AG04449 (cell line): ENCODE results near the gene IL10.

ENCODE experiments used
- CTCF ChIA-PET: fragments of 350-600 bp; formaldehyde crosslinking; extraction: SDS; loops from one replicate; lab custom pipeline; 2021; ENCODE audit warnings: antibody characterized with exemption; lab: Yijun Ruan, JAX
- POLR2A ChIA-PET: fragments of 400-600, 350-600 bp; formaldehyde crosslinking; extraction: SDS; loops from one replicate; lab custom pipeline; 2020; ENCODE audit warnings: antibody characterized with exemption, inconsistent platforms; lab: Yijun Ruan, JAX
- DNase-seq: peaks from one replicate; pipeline ENCODE4 v3.0.0-alpha.2; 2010; ENCODE audit warnings: low read depth, low spot score
- H3K4me3 ChIP-seq: 2 replicates; pipeline ENCODE4 v1.5.1; 2011; ENCODE audit warnings: low read depth, mild to moderate bottlenecking, control low read depth, low read length
- TF ChIP-seq, protein P1 (sequence below): IDR thresholded peaks from one replicate; pipeline ENCODE4 v1.5.1; 2011; ENCODE audit warnings: mild to moderate bottlenecking, moderate library complexity, low read length, control low read depth, inconsistent platforms; ENCODE audit not compliant: insufficient read depth; ENCODE audit errors: missing control alignments

IL10 gene

DNA sequence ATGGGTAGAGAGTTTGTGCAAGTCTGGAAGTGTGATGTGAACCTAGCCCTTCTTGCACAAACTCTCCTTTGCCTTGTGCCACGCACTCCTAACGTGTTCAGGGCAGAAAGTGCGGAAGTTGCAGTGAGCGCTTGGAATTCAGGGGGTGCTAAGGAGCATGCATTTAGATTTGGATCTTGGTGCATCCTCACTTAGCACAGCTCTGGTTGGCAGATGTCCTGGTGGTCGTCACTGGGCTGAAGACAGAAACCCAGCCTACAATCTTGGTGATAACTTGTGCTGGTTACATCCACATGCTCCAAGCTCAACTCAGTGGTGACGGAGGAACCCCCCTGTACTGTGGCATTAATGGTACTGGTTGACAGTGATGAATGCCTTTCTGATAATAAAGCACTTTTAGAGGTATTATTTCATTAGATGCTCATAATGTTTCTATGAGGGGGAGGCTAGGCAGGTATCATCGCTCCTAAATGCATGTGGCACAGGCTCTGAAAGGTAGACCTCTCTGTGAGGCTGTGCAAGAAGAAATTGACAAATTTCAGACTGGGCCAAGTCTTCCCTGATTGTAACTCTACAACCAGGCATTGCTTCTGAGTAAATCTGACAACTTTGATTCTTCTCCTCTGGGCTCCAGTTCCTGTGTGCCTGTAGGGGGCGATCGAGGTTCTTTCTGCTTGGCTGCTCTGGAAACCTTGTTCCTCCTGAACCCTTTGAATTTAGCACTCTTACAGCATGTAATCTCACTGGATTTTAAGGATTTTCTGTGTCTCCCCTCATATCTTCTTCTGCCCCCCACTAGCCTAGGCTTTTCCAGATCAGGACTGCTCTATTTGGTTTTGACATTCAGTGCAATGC, 47.0 kb downstream of the IL10 start:
- H3K4me3 ChIP-seq: no peak overlapping the region
- ChIA-PET CTCF (interaction anchor here (0.7 to 21.1 kb wide), 52 partner anchors 10 to 331 kb away, joined by 3 to 490 read pairs (median 8); partner anchors contain the start of genes DYRK3, FCMR, IL19 and IL20), POLR2A (no interaction called here)
- TF ChIP-seq, protein P1, sequence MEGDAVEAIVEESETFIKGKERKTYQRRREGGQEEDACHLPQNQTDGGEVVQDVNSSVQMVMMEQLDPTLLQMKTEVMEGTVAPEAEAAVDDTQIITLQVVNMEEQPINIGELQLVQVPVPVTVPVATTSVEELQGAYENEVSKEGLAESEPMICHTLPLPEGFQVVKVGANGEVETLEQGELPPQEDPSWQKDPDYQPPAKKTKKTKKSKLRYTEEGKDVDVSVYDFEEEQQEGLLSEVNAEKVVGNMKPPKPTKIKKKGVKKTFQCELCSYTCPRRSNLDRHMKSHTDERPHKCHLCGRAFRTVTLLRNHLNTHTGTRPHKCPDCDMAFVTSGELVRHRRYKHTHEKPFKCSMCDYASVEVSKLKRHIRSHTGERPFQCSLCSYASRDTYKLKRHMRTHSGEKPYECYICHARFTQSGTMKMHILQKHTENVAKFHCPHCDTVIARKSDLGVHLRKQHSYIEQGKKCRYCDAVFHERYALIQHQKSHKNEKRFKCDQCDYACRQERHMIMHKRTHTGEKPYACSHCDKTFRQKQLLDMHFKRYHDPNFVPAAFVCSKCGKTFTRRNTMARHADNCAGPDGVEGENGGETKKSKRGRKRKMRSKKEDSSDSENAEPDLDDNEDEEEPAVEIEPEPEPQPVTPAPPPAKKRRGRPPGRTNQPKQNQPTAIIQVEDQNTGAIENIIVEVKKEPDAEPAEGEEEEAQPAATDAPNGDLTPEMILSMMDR: peak; percentile 74
- DNase-seq: no peak

DNA sequence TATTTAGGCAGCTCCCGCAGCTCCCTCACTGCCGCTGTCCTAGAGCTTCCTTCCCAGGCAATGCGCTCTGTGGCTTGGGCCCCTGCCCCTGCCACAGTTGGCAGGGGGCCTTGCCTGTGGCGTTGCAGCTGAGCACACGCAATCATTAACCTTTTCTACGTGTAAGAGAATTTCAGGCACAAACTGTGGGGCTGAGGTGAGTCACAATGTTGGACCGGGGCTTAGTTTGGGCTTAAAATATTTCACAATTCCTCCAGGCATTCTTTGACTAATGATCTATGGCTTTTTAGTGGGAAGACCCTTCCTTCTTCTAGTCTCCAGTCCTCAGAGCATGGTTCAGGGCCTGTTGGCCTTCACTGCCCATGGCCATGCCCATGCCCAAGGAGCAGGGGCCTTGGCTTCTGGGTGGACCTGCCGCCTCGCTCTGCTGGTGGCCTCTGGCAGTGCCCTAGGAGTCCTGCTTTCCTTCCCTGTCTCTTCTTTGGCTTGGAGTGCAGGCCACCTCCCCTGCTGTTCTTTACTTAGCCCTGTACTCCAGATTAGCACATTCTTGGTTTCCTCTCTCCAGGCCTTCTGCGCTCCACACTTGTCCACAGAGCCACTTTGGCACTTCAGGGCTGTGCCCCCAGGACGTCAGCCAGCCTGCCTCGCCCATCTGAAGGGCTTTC, 48.4 kb downstream of the IL10 start:
- ChIA-PET CTCF (interaction anchor here (0.7 to 21.1 kb wide), 20 partner anchors 9 to 259 kb away, joined by 3 to 490 read pairs (median 20); partner anchors contain the start of genes DYRK3 and FCMR), POLR2A (interaction anchor here (0.6 kb wide), 1 partner anchor 30 kb away, joined by 3 read pairs; no protein-coding TSS in a partner anchor)
- DNase-seq: no peak
- no peak overlapping the region for H3K4me3 ChIP-seq
- TF ChIP-seq, protein P1: no peak

DNA sequence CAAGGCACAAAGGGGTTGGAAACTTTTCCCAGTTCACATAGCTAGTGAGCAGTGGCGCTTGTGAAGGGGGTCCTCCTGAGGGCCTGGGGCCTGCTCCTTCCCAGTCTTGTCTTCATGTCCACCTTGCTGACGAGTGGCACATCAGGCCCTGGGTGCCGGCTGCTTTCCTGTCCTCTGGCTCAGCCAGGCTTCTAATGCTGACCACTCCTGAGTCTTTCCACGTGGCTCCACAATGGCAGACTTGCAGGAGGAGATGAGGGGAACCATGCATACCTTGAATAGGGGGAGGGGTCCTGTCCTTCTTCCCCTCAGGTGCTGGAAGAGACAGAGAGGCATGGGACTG, 48.9 kb downstream of the IL10 start:
- H3K4me3 ChIP-seq: no peak overlapping the region
- DNase-seq: no peak
- TF ChIP-seq, protein P1: no peak
- ChIA-PET POLR2A (interaction anchor here (0.6 kb wide), 1 partner anchor 29 kb away, joined by 3 read pairs; no protein-coding TSS in a partner anchor), CTCF (interaction anchor here (0.7 to 21.1 kb wide), 8 partner anchors 8 to 194 kb away, joined by 3 to 490 read pairs (median 44); partner anchors contain the start of gene FCMR)

DNA sequence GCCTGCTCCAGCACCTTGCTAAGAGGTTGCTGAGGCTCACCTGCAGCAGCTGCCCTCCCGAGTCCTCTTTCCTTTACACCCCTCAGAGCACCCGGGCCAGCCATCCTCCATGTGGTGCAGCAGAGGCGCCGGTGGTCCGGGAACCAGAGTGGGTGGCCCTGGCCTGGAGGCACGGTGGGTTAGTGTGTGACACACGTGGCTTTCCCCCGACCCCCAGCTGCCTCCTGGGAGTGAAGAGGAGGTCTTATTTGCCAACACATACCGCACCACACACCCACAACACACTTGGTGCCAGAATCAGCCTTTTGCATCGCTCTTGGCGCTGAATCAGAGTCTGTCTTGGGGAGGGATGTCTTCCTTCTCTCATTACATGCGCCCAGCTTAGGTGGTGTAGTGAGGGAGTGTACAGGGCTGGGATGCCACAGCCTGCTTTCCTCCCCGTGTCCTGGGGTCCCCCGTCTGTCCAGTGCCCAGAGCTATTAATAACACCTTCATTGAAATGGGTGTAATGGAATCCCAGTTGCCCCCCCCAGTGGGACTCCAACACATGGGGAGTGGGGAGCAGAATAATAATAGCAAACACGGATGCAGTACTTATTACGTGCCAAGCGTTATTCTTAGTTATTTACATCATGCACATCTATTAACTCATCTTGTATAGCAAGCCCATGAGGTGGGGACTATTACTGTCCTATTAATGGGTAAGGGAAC, 49.4 kb downstream of the IL10 start:
- CTCF ChIA-PET: interaction anchor here (0.7 to 21.1 kb wide), 11 partner anchors 8 to 194 kb away, joined by 3 to 490 read pairs (median 5); partner anchors contain the start of gene FCMR
- TF ChIP-seq, protein P1: no peak
- POLR2A ChIA-PET: interaction anchor here (0.6 kb wide), 1 partner anchor 29 kb away, joined by 3 read pairs; no protein-coding TSS in a partner anchor

DNA sequence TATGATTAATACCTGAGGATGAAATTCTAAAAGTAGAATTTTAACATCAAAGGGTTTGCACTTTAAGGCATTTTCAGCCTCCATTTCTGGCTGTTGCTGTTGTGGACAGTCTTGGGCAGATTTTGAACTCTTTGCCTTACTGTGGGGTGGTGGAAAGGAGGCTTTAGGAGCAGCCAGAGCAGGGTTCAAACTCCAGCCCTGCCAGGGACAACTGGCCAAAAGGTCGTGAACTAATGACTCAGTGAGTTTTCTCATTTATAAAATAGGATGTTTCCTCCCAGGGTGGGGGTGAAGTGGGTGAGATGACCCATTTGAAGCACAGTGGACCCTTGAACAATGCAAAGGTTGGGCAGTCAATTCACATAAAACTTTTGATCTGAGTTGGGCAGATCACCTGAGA, 50.8 kb downstream of the IL10 start:
- H3K4me3 ChIP-seq: no peak overlapping the region
- ChIA-PET POLR2A (no interaction called here), CTCF (interaction anchor here (1.0 to 21.1 kb wide), 4 partner anchors 10 to 196 kb away, joined by 3 to 490 read pairs (median 25); partner anchors contain the start of gene FCMR)
- TF ChIP-seq, protein P1: no peak
- no peak for DNase-seq

More for the DNA sequence above, 49.4 kb downstream of the IL10 start:
- DNase-seq: no peak
- H3K4me3 ChIP-seq: no peak overlapping the region
